IPS DF 6.9 (cell line): ENCODE measurements around the gene FPGT.
A peak's percentile ranks its signal among the peaks of the same experiment; 100 is the strongest.

Experiments
- DNase-seq: peaks from one replicate; pipeline ENCODE4 v3.0.0-alpha.2; 2013; ENCODE audit warnings: low read depth, low spot score
- H3K27ac ChIP-seq: one replicate; pipeline ENCODE4 v1.5.1; 2013; ENCODE audit warnings: low read length, control low read depth
- H3K27me3 ChIP-seq: 2 replicates; pipeline ENCODE4 v1.6.1; 2013; ENCODE audit warnings: mild to moderate bottlenecking, low read length; ENCODE audit not compliant: control insufficient read depth, insufficient read depth
- H3K36me3 ChIP-seq: 2 replicates; pipeline ENCODE4 v1.6.1; 2013; ENCODE audit warnings: low read length; ENCODE audit not compliant: control insufficient read depth, insufficient read depth
- H3K4me1 ChIP-seq: 2 replicates; pipeline ENCODE4 v1.6.1; 2013; ENCODE audit warnings: low read length; ENCODE audit not compliant: control insufficient read depth, insufficient read depth
- H3K4me3 ChIP-seq: 2 replicates; pipeline ENCODE4 v1.5.1; 2013; ENCODE audit warnings: mild to moderate bottlenecking, low read length
- H3K9me3 ChIP-seq: 2 replicates; pipeline ENCODE4 v1.6.1; 2013; ENCODE audit warnings: low read length, inconsistent platforms; ENCODE audit not compliant: control insufficient read depth, insufficient read depth
- WGBS: extraction: QIAGEN DNeasy Blood & Tissue Kit; methylation state at CpG from one replicate; pipeline ENCODE4 v1.1.7; 2013; ENCODE audit warnings: mixed read lengths, missing lambda C conversion rate; ENCODE audit not compliant: insufficient read length, insufficient coverage; 5-methylcytosine and 5-hydroxymethylcytosine counted together

FPGT gene

DNA sequence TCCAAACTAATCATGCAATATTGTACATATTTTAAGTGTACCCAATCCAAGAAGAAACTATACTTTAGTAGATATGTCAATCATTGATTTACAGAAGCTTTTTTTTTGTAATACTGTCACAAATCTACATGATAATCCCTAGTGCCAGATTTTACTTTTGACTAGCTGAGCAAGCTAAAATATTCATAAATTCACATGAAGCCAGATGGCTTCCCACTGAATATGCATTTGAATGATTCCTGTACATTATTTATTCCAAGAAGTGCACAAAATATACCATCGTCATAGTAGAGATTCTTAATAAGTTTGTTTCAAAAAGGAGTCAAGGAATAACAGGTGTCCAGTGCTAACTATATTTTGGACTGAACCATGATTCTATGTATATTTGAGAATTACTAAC lies 17.2 kb downstream of the FPGT start:
- no peak for DNase-seq
- H3K27ac ChIP-seq: no peak overlapping the region
- no peaks in the 10 kb centered on the region for H3K27me3 ChIP-seq
- H3K4me1 ChIP-seq: no peaks in the 10 kb centered on the region
- no peak overlapping the region for H3K4me3 ChIP-seq
- no peaks in the 10 kb centered on the region for H3K36me3 ChIP-seq
- no CpG with 5 or more reads among the region's 1 CpG for WGBS
- no peaks in the 10 kb centered on the region for H3K9me3 ChIP-seq

- no peak overlapping the region for H3K4me3 ChIP-seq
- WGBS: no CpG with 5 or more reads among the region's 5 CpGs
- H3K27ac ChIP-seq: no peak overlapping the region
- no peaks in the 10 kb centered on the region for H3K27me3 ChIP-seq
- no peak for DNase-seq
- H3K36me3 ChIP-seq: no peaks in the 10 kb centered on the region
- H3K4me1 ChIP-seq: no peaks in the 10 kb centered on the region
- no peaks in the 10 kb centered on the region for H3K9me3 ChIP-seq
Measured at GRCh38 chr1:74222701-74223100, 24.7 kb downstream of the FPGT start.

DNA sequence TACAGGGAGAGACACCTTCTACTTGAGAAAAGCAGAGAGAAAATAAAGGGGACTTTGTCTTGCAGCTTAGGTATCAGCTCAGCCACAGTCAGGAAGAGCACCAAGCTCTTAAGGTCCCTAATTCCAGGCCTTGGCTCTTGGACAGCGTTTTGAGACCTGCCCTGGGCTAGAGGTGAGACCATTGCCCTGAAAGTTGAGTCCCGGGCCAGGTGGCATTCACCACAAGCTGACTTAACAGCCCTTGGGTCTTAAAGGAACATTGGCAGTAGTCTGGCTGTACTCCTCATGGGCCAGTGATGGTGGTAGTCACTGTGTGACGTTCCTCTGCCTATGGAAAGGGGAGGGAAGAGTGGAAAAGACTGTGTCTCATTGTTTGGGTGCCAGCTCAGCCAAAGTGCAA lies 25.4 kb downstream of the FPGT start:
- no CpG with 5 or more reads among the region's 3 CpGs for WGBS
- no peak overlapping the region for H3K27ac ChIP-seq
- H3K4me1 ChIP-seq: no peaks in the 10 kb centered on the region
- H3K36me3 ChIP-seq: no peaks in the 10 kb centered on the region
- no peak overlapping the region for H3K4me3 ChIP-seq
- H3K27me3 ChIP-seq: no peaks in the 10 kb centered on the region
- H3K9me3 ChIP-seq: no peaks in the 10 kb centered on the region
- no peak for DNase-seq

DNA sequence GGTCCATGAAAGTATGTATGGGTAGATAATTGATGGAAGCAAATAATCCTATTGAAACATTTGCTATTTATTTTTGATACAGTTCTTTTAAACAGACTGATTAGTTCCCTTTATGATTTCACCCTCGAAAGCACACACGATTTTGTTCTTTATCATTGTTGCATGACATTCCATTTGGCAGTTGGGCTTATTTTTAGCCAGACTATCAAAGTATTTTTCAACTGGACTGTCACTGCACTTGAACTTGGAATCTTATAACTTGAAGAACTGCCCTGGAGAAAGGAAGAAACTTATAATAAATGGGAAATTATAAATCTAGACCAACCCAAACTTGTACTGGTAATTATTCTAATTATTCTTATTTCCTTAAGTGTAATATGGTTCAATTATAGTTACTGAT lies 37.1 kb downstream of the FPGT start, which contains the start of gene TNNI3K:
Gene TNNI3K, plus strand, starts transcription at position 235 of the 400 bp plus-strand sequence. Its CDS starts 65 bp downstream, at position 300.
- DNase-seq: no peak
- Histone ChIP-seq H3K9me3 (no peaks in the 10 kb centered on the region), H3K36me3 (no peaks in the 10 kb centered on the region), H3K4me3 (no peak within 1 kb of the TSS), H3K27me3 (no peaks in the 10 kb centered on the region), H3K4me1 (no peaks in the 10 kb centered on the region), H3K27ac (no peak within 1 kb of the TSS)
- no CpG with 5 or more reads among the region's 2 CpGs for WGBS

- H3K36me3 ChIP-seq: no peaks in the 10 kb centered on the region
- H3K9me3 ChIP-seq: no peaks in the 10 kb centered on the region
- H3K4me3 ChIP-seq: no peak overlapping the region
- H3K27ac ChIP-seq: no peak overlapping the region
- H3K4me1 ChIP-seq: no peaks in the 10 kb centered on the region
- H3K27me3 ChIP-seq: no peaks in the 10 kb centered on the region
- no CpG with 5 or more reads among the region's 3 CpGs for WGBS
- DNase-seq: no peak
Measured at GRCh38 chr1:74236440-74236839, 38.4 kb downstream of the FPGT start.

GRCh38 chr1:74237035-74237434 lies 39.0 kb downstream of the FPGT start:
- H3K4me1 ChIP-seq: no peaks in the 10 kb centered on the region
- WGBS: no CpG with 5 or more reads among the region's 1 CpG
- no peaks in the 10 kb centered on the region for H3K36me3 ChIP-seq
- DNase-seq: no peak
- no peaks in the 10 kb centered on the region for H3K27me3 ChIP-seq
- H3K4me3 ChIP-seq: no peak overlapping the region
- no peak overlapping the region for H3K27ac ChIP-seq
- H3K9me3 ChIP-seq: no peaks in the 10 kb centered on the region

GRCh38 chr1:74237787-74238186 lies 39.7 kb downstream of the FPGT start:
- Histone ChIP-seq H3K36me3 (no peaks in the 10 kb centered on the region), H3K27ac (no peak overlapping the region), H3K9me3 (no peaks in the 10 kb centered on the region), H3K4me3 (no peak overlapping the region), H3K27me3 (no peaks in the 10 kb centered on the region), H3K4me1 (no peaks in the 10 kb centered on the region)
- WGBS: no CpG with 5 or more reads among the region's 4 CpGs
- no peak for DNase-seq

DNA sequence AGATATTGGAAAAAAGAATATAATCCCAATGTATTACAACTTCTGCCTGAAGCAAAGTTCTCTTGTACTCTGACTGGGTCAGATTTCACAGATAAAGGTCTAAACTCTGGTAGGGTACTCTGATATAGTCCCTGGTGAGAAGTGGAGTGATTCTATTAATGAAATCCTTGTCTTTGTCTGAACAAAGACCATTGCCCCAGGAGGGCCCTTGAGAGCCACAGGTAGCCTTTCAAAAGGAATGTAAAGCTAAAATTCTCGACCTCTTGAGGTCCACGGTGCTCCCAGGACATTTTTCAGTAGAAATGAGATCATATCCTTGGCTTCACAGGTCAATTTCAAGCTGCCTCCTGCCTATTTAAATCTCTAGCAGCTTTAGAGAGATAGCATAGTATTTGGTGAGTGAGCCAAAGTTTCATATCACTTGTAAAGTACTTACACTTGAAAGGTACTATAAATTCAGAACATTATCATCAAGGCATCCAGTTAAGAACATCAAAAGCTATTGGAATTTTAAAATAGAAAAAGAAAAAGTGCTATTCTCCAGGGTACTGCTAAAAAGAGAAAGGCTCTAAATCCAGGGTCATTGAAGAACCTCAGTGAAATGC lies 47.2 kb downstream of the FPGT start:
- H3K4me3 ChIP-seq: no peak overlapping the region

GRCh38 chr1:74246315-74246714 lies 48.3 kb downstream of the FPGT start:
- no CpG with 5 or more reads among the region's 2 CpGs for WGBS
- Histone ChIP-seq H3K27ac (no peak overlapping the region), H3K36me3 (no peaks in the 10 kb centered on the region), H3K9me3 (no peaks in the 10 kb centered on the region), H3K27me3 (no peaks in the 10 kb centered on the region), H3K4me1 (no peaks in the 10 kb centered on the region), H3K4me3 (no peak overlapping the region)
- no peak for DNase-seq

More for the DNA sequence above, 47.2 kb downstream of the FPGT start:
- Histone ChIP-seq H3K36me3 (no peaks in the 10 kb centered on the region), H3K4me1 (no peaks in the 10 kb centered on the region), H3K27ac (no peak overlapping the region), H3K9me3 (no peaks in the 10 kb centered on the region), H3K27me3 (no peaks in the 10 kb centered on the region)
- no CpG with 5 or more reads among the region's 2 CpGs for WGBS
- peak; percentile 35 for DNase-seq

DNA sequence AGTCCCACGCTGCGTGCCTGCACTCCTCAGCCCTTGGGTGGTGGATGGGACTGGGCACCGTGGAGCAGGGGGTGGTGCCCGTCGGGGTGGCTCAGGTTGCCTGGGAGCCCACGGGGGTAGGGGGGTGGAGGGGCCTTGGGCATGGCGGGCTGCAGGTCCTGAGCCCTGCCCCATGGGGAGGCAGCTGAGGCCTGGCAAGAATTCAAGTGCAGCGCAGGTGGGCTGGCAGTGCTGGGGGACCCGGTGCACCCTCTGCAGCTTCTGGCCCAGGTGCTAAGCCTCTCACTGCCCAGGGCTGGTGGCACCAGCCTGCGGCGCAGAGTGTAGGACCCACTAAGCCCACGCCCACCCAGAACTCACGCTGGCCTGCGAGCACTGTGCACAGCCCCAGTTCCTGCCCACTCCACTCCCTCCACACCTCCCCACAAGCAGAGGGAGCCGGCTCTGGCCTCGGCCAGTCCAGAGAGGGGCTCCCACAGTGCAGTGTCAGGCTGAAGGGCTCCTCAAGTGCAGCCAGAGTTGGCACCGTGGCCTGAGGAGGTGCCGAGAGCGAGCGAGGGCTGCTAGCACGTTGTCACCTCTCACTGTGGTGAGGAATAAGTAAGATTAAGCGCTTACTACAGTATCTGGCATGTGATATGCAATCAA lies 50.0 kb downstream of the FPGT start:
- no peaks in the 10 kb centered on the region for H3K36me3 ChIP-seq
- no peak overlapping the region for H3K27ac ChIP-seq
- no peaks in the 10 kb centered on the region for H3K4me1 ChIP-seq
- no peak for DNase-seq
- no peaks in the 10 kb centered on the region for H3K9me3 ChIP-seq
- no peak overlapping the region for H3K4me3 ChIP-seq
- H3K27me3 ChIP-seq: no peaks in the 10 kb centered on the region
- no CpG with 5 or more reads among the region's 22 CpGs for WGBS
